GM19324 (cell line): ENCODE results near the gene SNX15.
"Not testable (repeated sequence)": the region's sequence is repeated elsewhere in the genome, so short reads cannot be mapped to it uniquely, and the experiment has no call there.

Experiments
- ATAC-seq: cut with Tn5 transposase; IDR thresholded peaks from one replicate; pipeline ENCODE4 v1.9.1; 2021; ENCODE audit warnings: mild to moderate bottlenecking, moderate library complexity; ENCODE audit not compliant: unreplicated experiment, low FRiP score

SNX15 gene, protein sequence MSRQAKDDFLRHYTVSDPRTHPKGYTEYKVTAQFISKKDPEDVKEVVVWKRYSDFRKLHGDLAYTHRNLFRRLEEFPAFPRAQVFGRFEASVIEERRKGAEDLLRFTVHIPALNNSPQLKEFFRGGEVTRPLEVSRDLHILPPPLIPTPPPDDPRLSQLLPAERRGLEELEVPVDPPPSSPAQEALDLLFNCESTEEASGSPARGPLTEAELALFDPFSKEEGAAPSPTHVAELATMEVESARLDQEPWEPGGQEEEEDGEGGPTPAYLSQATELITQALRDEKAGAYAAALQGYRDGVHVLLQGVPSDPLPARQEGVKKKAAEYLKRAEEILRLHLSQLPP

GRCh38 chr11:65027213-65028067 is at the start of gene SNX15:
Gene SNX15 (plus strand): TSS chr11:65027439. CDS start chr11:65027538, 99 bp downstream.
- ATAC-seq: peak; percentile 92

GRCh38 chr11:64983339-64983738 is 43.9 kb upstream of the SNX15 start:
- ATAC-seq: not testable (repeated sequence)

DNA sequence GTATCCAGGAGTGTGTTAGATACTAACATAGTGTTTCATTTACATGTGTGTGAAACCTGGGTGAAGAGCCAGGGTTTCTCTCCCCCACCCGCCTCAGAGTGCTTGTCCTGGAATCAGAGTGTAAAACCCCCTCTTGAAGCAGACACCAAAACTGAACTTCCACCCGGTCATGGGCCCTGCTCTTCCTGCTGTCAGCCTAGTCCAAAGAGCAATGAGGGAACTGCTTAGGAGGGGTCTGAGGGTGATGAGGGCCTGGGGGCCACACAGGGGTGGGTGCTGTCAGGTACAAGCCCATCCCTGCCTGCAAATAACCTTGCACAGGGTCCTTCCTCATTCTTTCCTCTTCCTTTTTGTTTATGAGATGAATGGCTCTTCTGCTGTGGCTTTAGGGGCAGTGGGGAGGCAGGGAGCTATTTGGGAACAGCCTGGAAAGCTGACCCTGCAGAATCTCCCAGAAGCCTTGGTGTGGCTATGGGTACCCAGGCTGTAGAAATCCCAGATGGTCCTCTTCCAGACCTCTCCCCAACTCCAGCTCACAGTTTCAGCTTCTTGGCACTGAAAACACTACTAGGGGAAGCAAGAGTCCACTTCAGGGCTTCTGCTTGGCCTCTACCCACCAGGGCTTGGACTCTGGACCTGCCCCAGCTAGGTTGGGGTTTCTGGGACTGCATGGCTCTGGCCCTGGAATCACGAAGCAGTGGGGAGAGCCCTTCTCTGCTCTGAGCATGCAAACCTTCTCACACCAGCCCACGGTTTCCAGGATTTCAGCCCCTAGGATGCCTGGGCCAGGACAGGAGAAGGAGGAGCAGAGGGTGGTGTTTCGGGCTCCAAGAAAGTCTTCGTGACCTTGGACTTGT is 39.0 kb upstream of the SNX15 start:
- no peak for ATAC-seq

DNA sequence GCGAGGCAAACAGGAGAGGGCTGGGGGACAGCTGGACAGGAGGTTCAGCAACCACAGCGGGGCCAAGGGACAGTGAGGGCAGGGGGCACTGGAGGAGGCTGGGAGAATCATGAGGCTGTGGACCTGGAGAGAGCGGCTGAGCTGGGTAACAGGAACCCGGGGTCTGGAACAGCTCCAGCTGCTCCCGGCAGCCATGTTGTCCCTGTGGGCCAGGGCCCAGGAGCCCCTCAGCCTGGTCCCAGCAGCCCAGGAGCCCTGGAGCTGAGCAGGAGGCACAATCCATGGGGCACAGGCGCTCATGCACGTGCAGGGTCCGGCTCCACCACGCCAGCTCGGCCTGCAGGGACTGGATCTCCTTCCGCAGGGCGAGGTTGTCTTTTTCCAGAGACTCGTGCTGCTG is 37.8 kb upstream of the SNX15 start:
- no peak for ATAC-seq

DNA sequence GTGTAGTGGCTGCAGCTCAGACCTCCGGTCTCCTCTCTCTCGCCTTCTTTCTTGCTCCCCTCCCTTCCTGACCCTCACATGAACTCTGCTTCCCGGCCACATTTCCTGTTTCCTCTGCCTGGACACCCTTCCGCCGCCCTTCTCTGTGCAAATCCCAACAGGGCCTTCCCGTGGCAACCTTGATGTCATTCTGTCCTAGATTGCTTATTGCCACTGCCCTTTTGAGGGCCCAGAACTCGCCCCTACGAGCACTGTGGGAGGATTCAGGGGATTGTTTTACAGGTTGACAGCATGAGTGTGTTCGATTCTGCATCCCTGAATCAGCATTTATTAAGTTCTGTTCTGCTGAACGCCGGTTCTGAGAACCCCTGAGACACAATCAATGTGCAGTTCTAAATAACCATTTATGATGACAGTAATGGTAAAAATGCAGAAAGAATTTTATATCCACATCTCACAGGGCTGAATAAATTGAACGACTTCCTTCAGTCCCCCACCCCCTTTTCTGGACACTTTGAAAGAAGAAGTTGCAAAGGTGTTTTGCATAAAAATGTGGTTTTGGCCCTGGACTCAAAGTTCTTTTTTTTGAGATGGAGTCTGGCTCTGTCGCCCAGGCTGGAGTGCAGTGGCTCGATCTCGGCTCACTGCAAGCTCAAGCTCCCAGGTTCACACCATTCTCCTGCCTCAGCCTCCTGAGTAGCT is 36.9 kb upstream of the SNX15 start:
- no peak for ATAC-seq

GRCh38 chr11:64994318-64994717 is 32.9 kb upstream of the SNX15 start:
- no peak for ATAC-seq

DNA sequence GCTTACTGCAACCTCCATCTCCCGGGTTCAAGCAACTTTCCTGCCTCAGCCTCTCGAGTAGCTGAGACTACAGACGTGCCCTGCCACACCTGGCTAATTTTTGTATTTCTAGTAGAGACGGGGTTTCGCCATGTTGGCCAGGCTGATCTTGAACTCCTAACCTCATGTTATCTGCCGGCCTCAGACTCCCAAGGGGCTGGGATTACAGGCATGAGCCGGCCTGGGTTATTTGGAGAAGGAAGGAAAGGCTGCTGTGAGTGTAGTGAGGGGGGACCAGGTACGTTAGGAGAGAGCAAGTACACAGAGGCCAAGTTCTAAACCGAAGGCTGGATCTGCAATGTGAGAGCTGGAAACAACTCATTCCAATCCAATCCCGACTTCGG is 30.9 kb upstream of the SNX15 start:
- no peak for ATAC-seq

GRCh38 chr11:64996710-64997380 is 30.4 kb upstream of the SNX15 start, which contains the start of gene BATF2:
Gene BATF2 (minus strand): TSS chr11:64996971. CDS start chr11:64996914, 57 bp downstream.
- ATAC-seq: no peak

DNA sequence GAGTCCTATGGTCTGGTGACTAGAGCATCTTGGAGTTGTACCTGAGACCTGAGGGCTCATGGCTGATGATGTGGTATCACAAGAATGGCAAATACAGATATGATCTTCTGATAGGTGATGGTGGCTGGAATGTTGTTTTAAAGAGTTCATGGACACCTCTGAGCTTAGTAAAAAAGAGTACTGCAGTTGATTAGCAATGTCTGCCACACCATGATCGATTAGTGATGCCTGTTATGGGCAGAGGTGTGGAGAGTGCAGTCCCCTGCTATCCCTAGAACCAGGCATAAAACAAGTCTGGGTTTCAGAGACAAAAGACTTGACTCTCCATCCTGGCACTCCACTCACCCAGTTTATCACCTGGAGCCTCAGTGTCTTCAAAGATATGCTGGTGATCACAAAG is 29.1 kb upstream of the SNX15 start:
- no peak for ATAC-seq

GRCh38 chr11:64998690-64999431 is 28.4 kb upstream of the SNX15 start:
- ATAC-seq: no peak

DNA sequence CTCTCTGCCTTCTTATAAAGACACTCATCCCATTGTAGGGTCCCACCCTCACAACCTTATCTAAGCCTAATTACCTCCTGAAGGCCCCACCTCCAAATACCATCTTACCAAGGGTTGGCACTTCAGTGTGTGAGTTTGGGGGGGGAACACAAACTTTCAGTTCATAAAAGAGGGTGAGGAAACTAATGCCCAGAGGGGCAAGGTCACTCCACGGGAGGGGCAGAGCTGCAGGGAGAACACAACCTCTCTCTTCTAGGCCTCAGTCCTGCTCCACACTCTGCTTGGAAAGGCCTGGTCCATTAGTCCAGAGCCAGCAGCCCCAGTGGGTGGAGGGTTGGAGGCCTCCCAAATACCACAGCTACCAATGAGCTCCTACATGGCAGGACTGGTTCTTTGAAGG is 27.8 kb upstream of the SNX15 start:
- ATAC-seq: no peak

DNA sequence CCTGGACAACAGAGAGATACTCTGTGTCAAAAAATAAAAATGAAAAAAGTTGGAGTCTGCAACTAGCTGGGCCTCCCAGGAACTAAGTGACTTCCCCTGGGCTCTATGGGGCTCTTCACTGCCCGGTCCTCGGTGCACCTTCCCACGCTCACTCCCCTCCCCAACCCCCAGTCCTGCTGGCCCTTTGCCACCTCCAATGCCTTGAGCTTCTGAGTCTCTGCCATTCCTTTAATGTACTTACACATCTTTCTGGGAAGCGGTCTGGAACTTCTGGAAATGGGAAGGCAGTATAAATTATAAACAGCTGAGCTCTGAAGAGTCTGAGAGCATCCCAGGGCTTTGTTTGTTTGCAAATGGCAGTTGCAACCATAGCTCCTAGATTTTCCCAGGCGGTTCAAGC is 24.5 kb upstream of the SNX15 start:
- ATAC-seq: no peak

DNA sequence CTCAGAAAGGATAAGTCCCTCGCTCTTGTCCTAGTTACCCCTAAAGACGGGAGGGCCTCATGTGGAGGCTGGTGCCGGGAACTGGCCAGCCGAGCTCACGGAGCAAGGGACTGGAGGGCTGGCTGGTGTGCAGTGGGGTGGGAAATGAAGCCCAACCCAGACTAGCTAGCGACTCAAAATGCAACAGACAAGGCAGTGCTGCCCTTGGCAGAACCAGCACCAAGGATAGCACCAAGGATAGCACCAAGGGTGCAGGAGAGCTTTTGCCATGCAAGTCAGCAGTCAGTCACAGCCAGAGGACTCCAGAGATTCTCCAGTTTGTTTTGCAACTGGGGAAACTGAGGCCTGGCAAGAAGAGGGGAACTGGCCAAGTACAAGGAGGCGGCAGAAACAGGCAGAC is 24.0 kb upstream of the SNX15 start:
- no peak for ATAC-seq

GRCh38 chr11:65003968-65004367 is 23.3 kb upstream of the SNX15 start:
- not testable (repeated sequence) for ATAC-seq

DNA sequence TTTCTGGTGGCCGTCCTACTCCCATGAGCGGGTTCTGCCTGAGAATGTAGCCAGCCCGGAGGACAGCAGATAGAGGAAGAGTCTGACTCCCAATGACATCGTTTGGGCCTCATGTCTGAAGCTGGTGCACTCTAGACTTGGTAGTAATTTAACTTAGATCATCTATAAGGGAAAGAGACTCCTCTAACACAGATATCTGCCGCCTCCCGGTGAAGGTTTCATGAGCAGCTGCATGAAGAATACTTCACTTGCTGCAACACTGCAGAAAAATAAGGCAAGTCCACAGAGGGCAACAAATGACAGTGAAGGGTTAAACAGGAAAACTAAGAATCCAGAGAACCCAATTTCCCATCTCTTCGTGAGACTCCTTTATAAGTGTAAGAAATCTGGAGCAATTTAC is 19.2 kb upstream of the SNX15 start:
- no peak for ATAC-seq

GRCh38 chr11:65008873-65009272 is 18.4 kb upstream of the SNX15 start:
- no peak for ATAC-seq

DNA sequence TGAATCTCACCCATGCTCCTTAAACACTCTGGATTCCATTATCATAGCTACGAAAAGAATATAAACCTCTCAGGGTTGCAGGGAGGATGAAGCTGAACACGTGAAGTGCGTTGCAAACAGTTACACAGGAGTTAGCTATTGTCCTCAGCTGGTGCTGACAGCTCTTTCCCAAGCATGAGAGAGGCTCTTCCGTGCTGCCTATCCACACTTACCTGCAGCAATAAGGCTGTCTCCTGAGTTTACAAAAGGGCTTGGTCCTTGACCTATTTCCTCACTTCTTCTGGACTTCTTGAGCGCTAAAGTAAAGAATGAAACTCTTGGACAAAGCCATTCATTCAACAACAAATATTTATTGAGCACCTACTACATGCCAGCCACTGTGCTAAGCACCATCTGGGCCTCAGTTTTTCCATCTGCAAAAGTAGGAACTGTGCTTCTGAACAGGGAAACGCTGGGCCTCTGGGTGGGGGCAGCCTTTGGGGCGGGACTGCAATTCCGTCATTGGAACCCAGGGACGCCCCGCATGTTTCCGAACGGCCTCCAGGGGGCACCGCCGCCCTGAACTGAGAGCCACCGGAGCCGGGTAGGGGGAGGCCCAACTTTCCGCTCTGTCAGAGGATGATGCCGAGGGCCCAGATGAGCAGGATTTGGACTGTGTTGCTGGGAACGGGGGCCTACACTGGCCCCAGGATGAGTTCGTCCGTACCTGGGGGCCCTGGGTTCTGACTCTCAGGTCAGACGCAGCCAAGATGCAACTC is 13.9 kb upstream of the SNX15 start:
- ATAC-seq: peak; percentile 64
